ENCODE measurements around the gene ARHGAP9.
"Not testable (repeated sequence)": the region's sequence is repeated elsewhere in the genome, so short reads cannot be mapped to it uniquely, and the experiment has no call there.

The ARHGAP9 gene

DNA sequence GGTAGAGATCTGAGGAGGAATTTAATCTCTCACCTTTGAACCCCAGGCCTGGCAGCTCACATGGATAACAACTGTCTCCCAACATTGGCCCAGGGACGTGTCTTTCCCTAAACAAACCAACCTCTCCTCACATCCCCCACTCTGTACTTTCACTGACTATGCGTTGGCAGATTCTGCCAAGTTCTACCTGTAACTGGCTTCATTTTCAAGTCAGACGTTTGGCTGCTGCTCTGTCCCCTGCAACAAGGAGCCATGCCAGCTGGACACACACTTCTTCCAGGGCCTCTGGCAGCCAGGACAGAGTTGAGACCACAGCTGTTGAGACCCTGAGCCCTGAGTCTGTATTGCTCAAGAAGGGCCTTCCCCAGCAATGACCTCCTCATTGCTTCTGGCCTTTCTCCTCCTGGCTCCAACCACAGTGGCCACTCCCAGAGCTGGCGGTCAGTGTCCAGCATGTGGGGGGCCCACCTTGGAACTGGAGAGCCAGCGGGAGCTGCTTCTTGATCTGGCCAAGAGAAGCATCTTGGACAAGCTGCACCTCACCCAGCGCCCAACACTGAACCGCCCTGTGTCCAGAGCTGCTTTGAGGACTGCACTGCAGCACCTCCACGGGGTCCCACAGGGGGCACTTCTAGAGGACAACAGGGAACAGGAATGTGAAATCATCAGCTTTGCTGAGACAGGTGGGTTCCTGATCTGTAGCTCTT is 45.0 kb downstream of the ARHGAP9 start, which contains the start of gene INHBC:
TSS of gene INHBC (plus strand) at position 268 of the 707 bp plus-strand sequence. CDS start at position 371, 103 bp downstream.
- Histone ChIP-seq H3K9ac (ENCODE audit: low read depth, low read length) (no peak within 1 kb of the TSS), H3K9me3 (replicated peaks; ENCODE audit: low read length) (no peaks in the 10 kb centered on the region), H3K4me1 (ENCODE audit: control insufficient read depth, insufficient read depth, low read length) (peaks cover 5% of the 10 kb centered on the region), H3K4me2 (ENCODE audit: low read length) (no peak within 1 kb of the TSS), H3K4me3 (ENCODE audit: low read length) (no peak within 1 kb of the TSS), H3K27me3 (ENCODE audit: control insufficient read depth, insufficient read depth, low read length) (no peaks in the 10 kb centered on the region), H3K36me3 (ENCODE audit: insufficient read depth, low read length) (no peaks in the 10 kb centered on the region)

- peaks cover 11% of the 10 kb centered on the region for H3K4me1 ChIP-seq (ENCODE audit: control insufficient read depth, insufficient read depth, low read length)
- no peak overlapping the region for H3K4me3 ChIP-seq (ENCODE audit: low read length)
- H3K9ac ChIP-seq (ENCODE audit: low read depth, low read length), result no peak overlapping the region
- no peaks in the 10 kb centered on the region for H3K36me3 ChIP-seq (ENCODE audit: insufficient read depth, low read length)
- no peak overlapping the region for H3K4me2 ChIP-seq (ENCODE audit: low read length)
- H3K9me3 ChIP-seq (replicated peaks; ENCODE audit: low read length), result no peaks in the 10 kb centered on the region
- H3K27me3 ChIP-seq (ENCODE audit: control insufficient read depth, insufficient read depth, low read length), result no peaks in the 10 kb centered on the region
Observed at GRCh38 chr12:57433370-57433769, 46.3 kb downstream of the ARHGAP9 start.

- Histone ChIP-seq H3K4me2 (ENCODE audit: low read length) (peak overlapping the region; percentile 83), H3K9ac (ENCODE audit: low read depth, low read length) (peak overlapping the region; percentile 92)
Observed at GRCh38 chr12:57431654-57432188, 47.9 kb downstream of the ARHGAP9 start.

DNA sequence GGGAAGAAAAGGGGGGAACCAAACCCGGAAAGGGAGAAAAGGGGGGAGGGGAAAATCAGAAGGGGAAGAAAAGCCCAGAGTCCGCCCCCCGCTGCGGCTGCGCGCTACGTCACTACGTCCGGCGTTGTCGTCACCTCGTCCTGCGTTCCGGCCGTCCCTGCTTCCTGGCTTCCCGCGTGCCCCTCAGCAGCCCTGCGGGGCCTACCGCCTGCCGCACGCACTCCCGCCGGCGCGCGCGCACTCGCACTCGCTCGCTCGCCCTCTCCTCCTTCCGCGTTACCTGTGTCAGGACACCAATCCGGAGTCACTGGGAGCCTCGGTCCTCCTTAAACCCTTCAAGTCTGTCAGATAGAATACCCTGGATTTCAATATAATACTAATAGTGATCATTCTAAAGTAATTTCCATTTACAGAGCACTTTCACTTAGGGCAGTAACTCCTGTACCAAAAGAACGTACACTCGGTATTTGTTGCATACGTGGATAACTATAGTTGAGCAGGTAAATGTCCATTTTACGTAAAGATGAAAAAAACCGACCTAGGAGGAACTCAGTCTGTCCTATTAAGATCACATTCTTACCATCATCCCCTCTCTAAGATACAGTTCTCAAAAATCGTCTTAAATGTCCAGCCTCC is 48.6 kb downstream of the ARHGAP9 start, which contains the start of gene R3HDM2:
TSS of gene R3HDM2 (minus strand) at position 113 of the 636 bp plus-strand sequence. CDS start 120,615 bp downstream, outside the sequence.
- Histone ChIP-seq H3K4me3 (ENCODE audit: low read length) (peak within 1 kb of the TSS; percentile 68), H3K9me3 (replicated peaks; ENCODE audit: low read length) (no peaks in the 10 kb centered on the region), H3K4me1 (ENCODE audit: control insufficient read depth, insufficient read depth, low read length) (peaks cover 11% of the 10 kb centered on the region), H3K27me3 (ENCODE audit: control insufficient read depth, insufficient read depth, low read length) (no peaks in the 10 kb centered on the region), H3K4me2 (ENCODE audit: low read length) (peak within 1 kb of the TSS; percentile 83), H3K9ac (ENCODE audit: low read depth, low read length) (peak within 1 kb of the TSS; percentile 92), H3K36me3 (ENCODE audit: insufficient read depth, low read length) (no peaks in the 10 kb centered on the region)

More at GRCh38 chr12:57431654-57432188, 47.9 kb downstream of the ARHGAP9 start:
- Histone ChIP-seq H3K4me1 (ENCODE audit: control insufficient read depth, insufficient read depth, low read length) (peaks cover 11% of the 10 kb centered on the region), H3K4me3 (ENCODE audit: low read length) (no peak overlapping the region), H3K36me3 (ENCODE audit: insufficient read depth, low read length) (no peaks in the 10 kb centered on the region), H3K27me3 (ENCODE audit: control insufficient read depth, insufficient read depth, low read length) (no peaks in the 10 kb centered on the region), H3K9me3 (replicated peaks; ENCODE audit: low read length) (no peaks in the 10 kb centered on the region)

- Histone ChIP-seq H3K9me3 (replicated peaks; ENCODE audit: low read length) (no peaks in the 10 kb centered on the region), H3K4me3 (ENCODE audit: low read length) (peak overlapping the region; percentile 68), H3K4me1 (ENCODE audit: control insufficient read depth, insufficient read depth, low read length) (peaks cover 11% of the 10 kb centered on the region), H3K4me2 (ENCODE audit: low read length) (peak overlapping the region; percentile 78), H3K36me3 (ENCODE audit: insufficient read depth, low read length) (no peaks in the 10 kb centered on the region), H3K9ac (ENCODE audit: low read depth, low read length) (peak overlapping the region; percentile 92), H3K27me3 (ENCODE audit: control insufficient read depth, insufficient read depth, low read length) (no peaks in the 10 kb centered on the region)
Observed at GRCh38 chr12:57430112-57430930, 49.3 kb downstream of the ARHGAP9 start.

DNA sequence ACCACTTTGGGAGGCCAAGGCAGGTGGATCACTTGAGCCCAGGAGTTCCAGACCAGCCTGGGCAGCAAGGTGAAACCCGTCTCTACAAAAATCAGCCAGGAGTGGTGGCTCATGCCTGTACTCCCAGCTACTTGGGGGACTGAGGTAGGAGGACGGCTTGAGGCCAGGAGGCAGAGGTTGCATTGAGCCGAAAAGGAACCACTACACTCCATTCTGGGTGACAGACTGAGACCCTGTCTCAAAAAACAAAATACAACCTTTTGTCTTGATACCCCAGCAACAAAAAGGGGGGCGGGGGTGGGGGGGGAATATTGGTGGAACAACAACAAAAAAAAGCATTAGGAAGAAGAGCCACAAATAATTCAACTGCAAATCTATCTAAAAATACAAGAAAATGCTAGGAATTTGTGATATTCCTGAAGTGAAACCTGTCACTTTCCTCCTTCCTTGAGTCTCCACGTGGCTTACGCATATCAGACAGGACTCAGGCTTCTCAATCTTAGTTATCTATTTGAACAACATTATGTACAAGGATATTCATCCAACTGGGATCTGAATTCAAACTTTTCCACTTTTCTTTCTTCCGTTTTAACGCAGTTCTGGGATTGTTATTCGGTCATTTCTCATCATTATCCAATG is 50.1 kb downstream of the ARHGAP9 start:
- peak overlapping the region; percentile 68 for H3K4me3 ChIP-seq (ENCODE audit: low read length)
- H3K4me2 ChIP-seq (ENCODE audit: low read length), result peak overlapping the region; percentile 78
- no peaks in the 10 kb centered on the region for H3K36me3 ChIP-seq (ENCODE audit: insufficient read depth, low read length)
- H3K27me3 ChIP-seq (ENCODE audit: control insufficient read depth, insufficient read depth, low read length), result no peaks in the 10 kb centered on the region
- peak overlapping the region; percentile 92 for H3K9ac ChIP-seq (ENCODE audit: low read depth, low read length)
- H3K9me3 ChIP-seq (replicated peaks; ENCODE audit: low read length), result no peaks in the 10 kb centered on the region
- peaks cover 11% of the 10 kb centered on the region for H3K4me1 ChIP-seq (ENCODE audit: control insufficient read depth, insufficient read depth, low read length)

DNA sequence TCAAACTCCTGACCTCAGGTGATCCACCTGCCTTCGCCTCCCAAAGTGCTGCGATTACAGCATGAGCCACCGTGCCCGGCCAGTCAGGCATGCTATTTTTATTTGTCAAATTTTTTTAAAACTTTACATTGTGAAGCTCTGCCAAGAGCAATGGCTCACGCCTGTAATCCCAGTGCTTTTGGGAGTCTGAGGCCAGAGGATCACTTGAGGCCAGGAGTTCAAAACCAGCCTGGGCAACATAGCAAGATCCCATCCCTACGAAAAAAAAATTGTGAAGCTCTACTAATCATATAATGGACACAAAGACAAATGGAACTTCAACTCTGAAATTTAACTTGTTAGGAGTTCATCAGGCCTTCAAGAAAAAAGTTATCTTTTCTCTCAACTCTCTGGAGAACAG is 50.7 kb downstream of the ARHGAP9 start:
- H3K4me1 ChIP-seq (ENCODE audit: control insufficient read depth, insufficient read depth, low read length), result peaks cover 11% of the 10 kb centered on the region
- H3K4me3 ChIP-seq (ENCODE audit: low read length), result no peak overlapping the region
- H3K27me3 ChIP-seq (ENCODE audit: control insufficient read depth, insufficient read depth, low read length), result no peaks in the 10 kb centered on the region
- peak overlapping the region; percentile 78 for H3K4me2 ChIP-seq (ENCODE audit: low read length)
- H3K36me3 ChIP-seq (ENCODE audit: insufficient read depth, low read length), result no peaks in the 10 kb centered on the region
- peak overlapping the region; percentile 92 for H3K9ac ChIP-seq (ENCODE audit: low read depth, low read length)
- no peaks in the 10 kb centered on the region for H3K9me3 ChIP-seq (replicated peaks; ENCODE audit: low read length)

GRCh38 chr12:57426948-57427347 is 52.7 kb downstream of the ARHGAP9 start:
- H3K36me3 ChIP-seq (ENCODE audit: insufficient read depth, low read length); H3K27me3 ChIP-seq (ENCODE audit: control insufficient read depth, insufficient read depth, low read length): not testable (repeated sequence)

More at GRCh38 chr12:57426948-57427347, 52.7 kb downstream of the ARHGAP9 start:
- H3K4me2 ChIP-seq (ENCODE audit: low read length); H3K9me3 ChIP-seq (replicated peaks; ENCODE audit: low read length); H3K9ac ChIP-seq (ENCODE audit: low read depth, low read length); H3K4me3 ChIP-seq (ENCODE audit: low read length): not testable (repeated sequence)
- H3K4me1 ChIP-seq (ENCODE audit: control insufficient read depth, insufficient read depth, low read length), result peaks cover 11% of the 10 kb centered on the region

Small RNAs within 50 kb of the gene (small RNA-seq; reads per million reads assigned to genes)
- gene MIR616, result 0.42 reads per million

Data from skeletal muscle satellite cell (primary cell).